ENCODE data around the gene SEC14L1. TPM values are rescaled to one million over a fixed set of nuclear protein-coding genes. Genes with fewer than 3 reads are reported as not detected.

The SEC14L1 gene
- total RNA-seq, 1 experiment from 2014 or later, result 58.6 TPM

DNA sequence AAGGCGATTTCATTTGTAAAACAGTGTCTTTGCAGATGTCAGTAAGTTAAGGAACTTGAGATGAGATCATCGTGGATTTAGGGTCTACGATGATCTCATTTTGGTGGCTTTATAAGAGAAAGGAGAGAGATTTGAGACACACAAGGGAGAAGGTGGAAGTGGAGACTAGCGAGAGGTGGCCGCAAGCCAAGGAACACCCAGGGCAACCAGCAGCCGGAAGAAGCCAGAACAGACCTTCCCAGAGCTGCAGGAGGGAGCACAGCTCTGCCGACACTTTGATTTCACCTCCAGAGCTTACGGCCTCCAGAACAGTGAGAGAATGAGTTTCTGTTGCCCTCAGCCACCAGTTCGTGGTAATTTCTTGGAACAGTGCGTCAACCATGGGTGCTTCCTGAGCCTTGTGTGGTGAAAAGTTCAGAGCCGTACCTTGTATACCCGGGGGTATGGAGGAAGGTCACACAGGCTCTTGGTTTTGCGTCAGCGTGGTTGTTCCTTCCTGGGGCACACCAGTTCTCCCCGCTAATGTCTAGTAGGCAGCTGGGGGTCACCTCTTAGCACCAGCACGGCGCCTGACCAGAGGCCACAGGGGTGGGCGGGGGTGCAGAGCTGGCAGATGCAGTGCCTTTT lies 12.9 kb upstream of the SEC14L1 start:
- Histone ChIP-seq H3K23ac (ENCODE audit: insufficient read length, low read depth, low read length) (no peak overlapping the region), H3T11ph (ENCODE audit: low read length) (no peak overlapping the region), H4K8ac (replicated peaks; ENCODE audit: insufficient read length, low read depth, low read length) (no peak overlapping the region), H3K4me2 (ENCODE audit: insufficient read depth, insufficient read length, low read length) (no peak overlapping the region), H2BK5ac (ENCODE audit: insufficient read length, low read length) (no peak overlapping the region), H4K20me1 (ENCODE audit: control insufficient read depth, insufficient read depth, insufficient read length) (no peaks in the 10 kb centered on the region), H2AFZ (ENCODE audit: low read length) (no peak overlapping the region), H3K4me1 (ENCODE audit: insufficient read depth, low read length) (no peaks in the 10 kb centered on the region), H2BK120ac (ENCODE audit: low read depth, low read length, poor library complexity, severe bottlenecking) (no peak overlapping the region), H3K9ac (ENCODE audit: extremely low read depth, insufficient read length, low read length) (no peak overlapping the region), H3K56ac (ENCODE audit: insufficient read length, low read depth, low read length) (no peak overlapping the region), H3K9me3 (ENCODE audit: control insufficient read depth, low read depth, low read length) (no peaks in the 10 kb centered on the region), H3K18ac (ENCODE audit: insufficient read length, low read depth, low read length) (no peak overlapping the region), H3K23me2 (ENCODE audit: insufficient read length, low read depth, low read length, poor library complexity, severe bottlenecking) (no peaks in the 10 kb centered on the region), H2BK12ac (ENCODE audit: insufficient read length, low read depth, low read length) (no peak overlapping the region), H2BK15ac (ENCODE audit: low read depth, low read length) (no peak overlapping the region), H3K14ac (ENCODE audit: insufficient read depth, low read length) (no peak overlapping the region; the same call in 1 of the 2 replicates), H4K5ac (ENCODE audit: insufficient read length, low read depth, low read length) (no peak overlapping the region), H2BK20ac (ENCODE audit: low read depth, low read length, poor library complexity, severe bottlenecking) (no peak overlapping the region), H4K91ac (ENCODE audit: insufficient read length, low read depth, low read length) (no peak overlapping the region), H2AK5ac (ENCODE audit: insufficient read length, low read length) (no peak overlapping the region), H3K4ac (ENCODE audit: low read depth, low read length) (no peak overlapping the region), H3K27ac (ENCODE audit: insufficient read length, low read depth, low read length) (no peak overlapping the region), H3K27me3 (ENCODE audit: insufficient read depth, low read length) (no peaks in the 10 kb centered on the region), H3K79me1 (ENCODE audit: insufficient read depth, low read depth, low read length, poor library complexity, severe bottlenecking) (no peaks in the 10 kb centered on the region), H3K79me2 (ENCODE audit: insufficient read depth, low read length) (no peaks in the 10 kb centered on the region)
- WGBS (ENCODE audit: extremely low coverage, insufficient read length, low lambda C conversion rate), result no CpG with 5 or more reads among the region's 18 CpGs
- peak overlapping the region in 1 of 3 experiments; percentile 44; a peak in 1 of 7 replicates for H3K27ac Mint-ChIP-seq
- no peaks in the 10 kb centered on the region for H3K36me3 Mint-ChIP-seq (ENCODE audit: insufficient read depth in 1 of 3, low read depth in 3 of 3)
- no peak for TF ChIP-seq CTCF (conservative IDR thresholded peaks at IDR 0.05)
- no peak overlapping the region for H3K4me3 Mint-ChIP-seq
- no peaks in the 10 kb centered on the region; the same call in 1 of the 2 replicates for H3K27me3 Mint-ChIP-seq (ENCODE audit: low read depth)
- no peak for DNase-seq
- H3K9me3 Mint-ChIP-seq, result no peaks in the 10 kb centered on the region
- peaks cover 3 to 4% of the 10 kb centered on the region in 2 experiments for H3K4me1 Mint-ChIP-seq
